Globus pallidus (tissue), 1 donor: ENCODE measurements around the gene NFATC2IP.
A peak's percentile ranks its signal among the peaks of the same experiment; 100 is the strongest.
"Not testable (repeated sequence)": the region's sequence is repeated elsewhere in the genome, so short reads cannot be mapped to it uniquely, and the experiment has no call there.

Source experiments
- DNase-seq: peaks from one replicate; pipeline ENCODE4 v3.0.0-alpha.2; 2015; ENCODE audit warnings: low spot score

Gene NFATC2IP

DNA sequence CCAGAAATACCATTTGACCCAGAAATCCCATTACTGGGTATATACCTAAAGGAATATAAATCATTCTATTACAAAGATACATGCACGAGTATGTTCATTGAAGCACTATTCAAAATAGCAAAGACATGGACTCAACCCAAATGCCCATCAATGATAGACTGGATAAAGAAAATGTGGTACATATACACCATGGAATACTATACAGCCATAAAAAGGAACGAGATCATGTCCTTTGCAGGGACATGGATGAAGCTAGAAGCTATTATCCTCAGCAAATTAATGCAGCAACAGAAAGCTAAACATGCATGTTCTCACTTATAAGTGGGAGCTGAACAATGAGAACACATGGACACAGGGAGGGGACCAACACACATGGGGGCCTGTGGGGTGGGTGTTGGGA is 24.5 kb upstream of the NFATC2IP start:
- DNase-seq = not testable (repeated sequence)

DNA sequence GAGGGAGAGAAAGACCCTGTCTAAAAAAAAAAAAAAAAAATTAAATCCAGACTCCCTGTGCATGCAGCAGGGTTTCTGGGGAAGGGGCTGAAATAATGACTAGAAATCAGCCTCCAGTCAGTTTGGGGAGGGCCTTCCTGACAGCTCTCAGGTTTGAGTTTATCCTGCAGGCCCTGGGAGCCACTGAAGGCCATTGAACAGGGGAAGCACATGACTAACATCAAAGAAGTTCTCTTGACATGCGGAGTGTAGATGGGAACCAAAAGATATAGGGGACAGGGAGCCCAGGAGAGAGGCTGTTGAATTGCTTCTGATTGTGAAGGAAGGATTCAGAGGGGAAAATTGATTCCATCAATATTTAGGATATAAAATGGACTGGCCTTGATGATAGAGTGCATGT is 22.9 kb upstream of the NFATC2IP start:
- DNase-seq = no peak

DNA sequence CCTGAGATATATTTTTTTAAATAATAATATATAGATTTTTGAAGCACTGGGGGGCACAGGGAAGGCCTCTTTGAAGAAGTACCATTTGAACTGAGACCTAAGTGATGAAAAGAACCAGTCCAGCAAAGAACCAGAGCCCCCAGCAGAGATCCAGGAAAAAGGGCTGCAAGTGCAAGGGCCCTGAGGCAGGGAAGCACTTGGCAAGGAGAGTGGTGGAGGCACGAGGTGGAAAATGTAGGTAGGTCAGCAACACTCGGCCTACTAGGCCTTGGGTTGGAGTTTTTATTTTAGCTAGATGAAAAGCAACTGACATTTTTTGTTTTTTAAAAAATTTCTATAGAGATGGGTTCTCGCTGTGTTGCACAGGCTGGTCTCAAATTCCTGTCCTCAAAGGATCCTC is 20.5 kb upstream of the NFATC2IP start:
- DNase-seq = no peak

GRCh38 chr16:28930652-28931051 is 20.1 kb upstream of the NFATC2IP start:
- DNase-seq = no peak

GRCh38 chr16:28931801-28932225 is 18.9 kb upstream of the NFATC2IP start, which contains the start of gene CD19:
Gene CD19 (plus strand): TSS chr16:28931971. CDS start chr16:28932001, 30 bp downstream.
- DNase-seq = no peak

DNA sequence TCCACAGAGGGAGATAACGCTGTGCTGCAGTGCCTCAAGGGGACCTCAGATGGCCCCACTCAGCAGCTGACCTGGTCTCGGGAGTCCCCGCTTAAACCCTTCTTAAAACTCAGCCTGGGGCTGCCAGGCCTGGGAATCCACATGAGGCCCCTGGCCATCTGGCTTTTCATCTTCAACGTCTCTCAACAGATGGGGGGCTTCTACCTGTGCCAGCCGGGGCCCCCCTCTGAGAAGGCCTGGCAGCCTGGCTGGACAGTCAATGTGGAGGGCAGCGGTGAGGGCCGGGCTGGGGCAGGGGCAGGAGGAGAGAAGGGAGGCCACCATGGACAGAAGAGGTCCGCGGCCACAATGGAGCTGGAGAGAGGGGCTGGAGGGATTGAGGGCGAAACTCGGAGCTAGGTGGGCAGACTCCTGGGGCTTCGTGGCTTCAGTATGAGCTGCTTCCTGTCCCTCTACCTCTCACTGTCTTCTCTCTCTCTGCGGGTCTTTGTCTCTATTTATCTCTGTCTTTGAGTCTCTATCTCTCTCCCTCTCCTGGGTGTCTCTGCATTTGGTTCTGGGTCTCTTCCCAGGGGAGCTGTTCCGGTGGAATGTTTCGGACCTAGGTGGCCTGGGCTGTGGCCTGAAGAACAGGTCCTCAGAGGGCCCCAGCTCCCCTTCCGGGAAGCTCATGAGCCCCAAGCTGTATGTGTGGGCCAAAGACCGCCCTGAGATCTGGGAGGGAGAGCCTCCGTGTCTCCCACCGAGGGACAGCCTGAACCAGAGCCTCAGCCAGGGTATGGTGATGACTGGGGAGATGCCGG is 18.2 kb upstream of the NFATC2IP start:
- no peak for DNase-seq

DNA sequence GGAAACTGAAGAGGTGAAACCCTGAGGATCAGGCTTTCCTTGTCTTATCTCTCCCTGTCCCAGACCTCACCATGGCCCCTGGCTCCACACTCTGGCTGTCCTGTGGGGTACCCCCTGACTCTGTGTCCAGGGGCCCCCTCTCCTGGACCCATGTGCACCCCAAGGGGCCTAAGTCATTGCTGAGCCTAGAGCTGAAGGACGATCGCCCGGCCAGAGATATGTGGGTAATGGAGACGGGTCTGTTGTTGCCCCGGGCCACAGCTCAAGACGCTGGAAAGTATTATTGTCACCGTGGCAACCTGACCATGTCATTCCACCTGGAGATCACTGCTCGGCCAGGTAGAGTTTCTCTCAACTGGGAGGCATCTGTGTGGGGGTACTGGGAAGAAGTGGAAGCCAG is 17.6 kb upstream of the NFATC2IP start:
- no peak for DNase-seq

DNA sequence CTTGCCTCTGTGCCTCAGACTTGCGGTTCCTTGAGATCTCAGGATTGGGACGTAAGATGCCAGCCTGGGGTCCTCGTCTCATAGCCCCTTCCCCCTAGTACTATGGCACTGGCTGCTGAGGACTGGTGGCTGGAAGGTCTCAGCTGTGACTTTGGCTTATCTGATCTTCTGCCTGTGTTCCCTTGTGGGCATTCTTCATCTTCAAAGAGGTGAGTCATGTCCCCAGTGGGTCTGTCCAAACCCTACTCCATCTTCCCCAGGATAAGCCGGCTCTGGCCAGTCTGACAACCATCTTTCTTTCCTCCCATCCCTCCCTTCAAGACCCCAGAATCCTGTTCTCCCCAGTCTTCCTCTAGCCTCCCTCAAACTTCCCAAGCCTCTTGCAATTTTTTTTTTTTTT is 15.4 kb upstream of the NFATC2IP start:
- no peak for DNase-seq

GRCh38 chr16:28935924-28936783 is 14.6 kb upstream of the NFATC2IP start:
- peak; percentile 53 for DNase-seq

DNA sequence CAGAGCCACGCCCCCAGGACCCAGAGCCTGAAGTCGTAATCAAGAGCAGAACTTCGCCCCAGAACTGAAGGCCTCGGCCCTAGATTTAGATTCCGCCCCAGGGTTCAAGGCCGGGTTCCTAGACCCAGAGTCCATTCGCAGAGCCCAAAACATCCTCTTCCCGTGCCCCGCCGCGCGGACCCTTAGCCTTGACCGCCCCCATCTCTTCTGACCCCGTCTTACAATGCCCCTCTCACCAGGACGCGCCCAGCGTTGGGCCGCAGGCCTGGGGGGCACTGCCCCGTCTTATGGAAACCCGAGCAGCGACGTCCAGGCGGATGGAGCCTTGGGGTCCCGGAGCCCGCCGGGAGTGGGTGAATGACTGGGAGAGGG is 14.0 kb upstream of the NFATC2IP start:
- DNase-seq = no peak

DNA sequence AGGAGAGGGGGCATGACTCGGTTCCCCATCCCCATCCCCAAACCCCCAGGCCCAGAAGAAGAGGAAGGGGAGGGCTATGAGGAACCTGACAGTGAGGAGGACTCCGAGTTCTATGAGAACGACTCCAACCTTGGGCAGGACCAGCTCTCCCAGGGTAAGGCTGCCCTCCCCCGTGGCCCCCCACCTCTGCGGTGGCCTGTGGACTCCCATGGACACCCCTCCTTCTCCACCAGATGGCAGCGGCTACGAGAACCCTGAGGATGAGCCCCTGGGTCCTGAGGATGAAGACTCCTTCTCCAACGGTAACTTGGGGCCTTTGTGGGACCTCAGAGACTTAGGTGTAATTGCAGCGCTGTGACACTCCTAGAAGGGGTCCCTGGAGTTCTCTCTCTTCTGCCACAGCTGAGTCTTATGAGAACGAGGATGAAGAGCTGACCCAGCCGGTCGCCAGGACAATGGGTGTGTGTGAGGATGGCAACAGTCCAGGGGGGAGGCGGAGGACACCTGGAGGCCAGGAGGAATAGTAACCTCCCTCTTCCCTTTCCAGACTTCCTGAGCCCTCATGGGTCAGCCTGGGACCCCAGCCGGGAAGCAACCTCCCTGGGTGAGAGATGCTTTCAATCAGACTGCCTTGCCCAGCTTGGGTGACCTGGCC is 13.4 kb upstream of the NFATC2IP start:
- no peak for DNase-seq

- no peak for DNase-seq
These were observed 12.0 kb upstream of the NFATC2IP start for GRCh38 chr16:28938721-28939120.

DNA sequence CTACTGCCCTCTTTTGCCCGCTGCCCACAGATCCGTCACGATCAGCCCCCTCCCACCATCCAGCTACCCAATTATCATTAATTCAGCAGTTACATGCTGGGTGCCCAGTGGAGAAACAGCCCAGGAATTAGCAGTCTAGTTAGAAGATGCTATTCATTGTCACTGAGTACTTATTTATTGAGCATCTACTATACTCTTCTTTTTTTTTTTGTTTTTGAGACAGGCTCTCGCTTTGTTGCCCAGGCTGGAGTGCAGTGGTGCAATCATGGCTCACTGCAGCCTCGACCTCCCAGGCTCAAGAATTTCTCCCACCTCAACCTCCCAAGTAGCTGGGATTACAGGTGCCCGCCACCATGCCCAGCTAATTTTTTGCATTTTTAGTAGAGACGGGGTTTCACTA is 10.9 kb upstream of the NFATC2IP start:
- DNase-seq = not testable (repeated sequence)

- no peak for DNase-seq
These were observed 7.5 kb upstream of the NFATC2IP start for GRCh38 chr16:28943281-28943680.

- DNase-seq = no peak
These were observed 4.1 kb upstream of the NFATC2IP start for GRCh38 chr16:28946681-28947080.

GRCh38 chr16:28951410-28951943 is 740 bp downstream of the NFATC2IP start:
- no peak for DNase-seq

GRCh38 chr16:28958216-28958615 is 7.5 kb downstream of the NFATC2IP start:
- no peak for DNase-seq

DNA sequence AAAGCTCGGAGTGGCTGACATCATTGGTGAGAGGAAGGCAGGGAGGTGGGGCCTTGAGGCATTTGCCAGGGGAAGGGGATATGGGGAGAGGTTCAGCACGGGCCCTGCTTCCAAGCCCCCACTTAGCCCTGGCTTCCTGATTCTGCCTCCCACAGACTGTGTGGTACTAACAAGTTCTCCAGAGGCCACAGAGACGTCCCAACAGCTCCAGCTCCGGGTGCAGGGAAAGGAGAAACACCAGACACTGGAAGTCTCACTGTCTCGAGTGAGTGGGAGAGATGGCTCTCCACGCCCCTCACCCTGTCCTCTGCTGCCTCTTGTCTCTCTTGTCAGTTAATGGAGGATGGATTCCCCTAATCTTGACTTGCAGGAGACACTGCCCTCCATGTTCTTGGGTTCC is 8.1 kb downstream of the NFATC2IP start:
- no peak for DNase-seq

GRCh38 chr16:28964072-28964471 is 13.3 kb downstream of the NFATC2IP start:
- DNase-seq = no peak

DNA sequence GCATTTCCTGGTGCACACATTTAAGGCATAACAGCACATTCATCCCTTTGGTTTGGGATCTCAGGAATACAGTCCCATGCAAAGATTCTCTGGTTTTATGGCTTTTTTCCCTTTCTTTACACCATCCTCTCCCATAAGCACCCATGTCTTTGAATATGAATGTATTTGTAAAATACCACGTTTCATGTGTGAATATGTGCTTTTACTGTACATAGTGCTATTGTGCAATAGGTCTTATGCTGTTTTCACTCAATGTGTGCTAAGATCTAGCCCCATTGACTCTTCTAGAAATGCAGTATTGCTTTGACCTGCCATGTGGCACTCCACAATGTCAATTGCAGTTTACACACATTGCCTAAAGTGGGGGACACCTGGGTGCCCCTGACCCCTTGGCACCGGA is 13.8 kb downstream of the NFATC2IP start:
- no peak for DNase-seq

- no peak for DNase-seq
These were observed 16.4 kb downstream of the NFATC2IP start for GRCh38 chr16:28967156-28967555.

DNA sequence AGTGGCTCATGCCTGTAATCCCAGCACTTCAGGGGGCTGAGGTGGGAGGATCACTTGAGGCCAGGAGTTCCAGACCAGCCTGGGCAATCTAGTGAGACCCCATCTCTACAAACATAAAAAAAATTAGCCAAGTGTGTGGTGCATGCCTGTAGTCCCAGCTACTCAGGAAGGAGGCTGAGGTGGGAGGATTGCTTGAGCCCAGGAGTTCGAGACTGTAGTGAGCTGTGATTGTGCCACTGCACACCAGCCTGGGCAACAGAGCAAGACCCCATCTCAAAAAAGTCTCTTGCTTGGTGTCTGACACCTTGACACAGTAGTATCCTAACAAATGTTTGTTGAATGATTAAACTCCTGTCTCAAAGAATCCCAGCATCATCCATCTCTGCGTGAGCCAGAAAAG is 19.0 kb downstream of the NFATC2IP start:
- DNase-seq = not testable (repeated sequence)
